Nephron (organoid): Measurements from ENCODE around the gene MAZ.

Experiments used
- H3K27ac Mint-ChIP-seq, 3 experiments: 2 replicates each; pipeline ENCODE4 v1.8.0; 2020; ENCODE audit warnings: mixed read lengths in 3 of 3, mild to moderate bottlenecking in 2 of 3, moderate library complexity in 1 of 3
- H3K27me3 Mint-ChIP-seq: 2 replicates; pipeline ENCODE4 v1.8.0; 2021; ENCODE audit warnings: low read depth, mild to moderate bottlenecking, moderate library complexity, mixed read lengths
- H3K36me3 Mint-ChIP-seq: 2 replicates; pipeline ENCODE4 v1.8.0; 2020; ENCODE audit warnings: low read depth, mixed read lengths
- H3K4me1 Mint-ChIP-seq: 2 replicates; pipeline ENCODE4 v1.8.0; 2020; ENCODE audit warnings: mixed read lengths
- H3K4me3 Mint-ChIP-seq, 3 experiments: 2 replicates each; pipeline ENCODE4 v1.8.0; 2020; ENCODE audit warnings: mild to moderate bottlenecking in 3 of 3, mixed read lengths in 3 of 3, moderate library complexity in 2 of 3
- H3K9me3 Mint-ChIP-seq: 2 replicates; pipeline ENCODE4 v1.8.0; 2020; ENCODE audit warnings: mixed read lengths
- CTCF ChIP-seq, 3 experiments: fragments of 200-600 bp; sonication (generic); IDR thresholded peaks; one replicate each; pipeline ENCODE4 v1.5.0; 2021; ENCODE audit warnings: antibody characterized with exemption in 3 of 3; ENCODE audit not compliant: unreplicated experiment in 3 of 3

Gene MAZ

GRCh38 chr16:29843931-29844330 lies 37.6 kb downstream of the MAZ start:
- Mint-ChIP-seq H3K9me3 (no peaks in the 10 kb centered on the region), H3K4me1 (no peaks in the 10 kb centered on the region), H3K4me3 (no peak overlapping the region), H3K27ac (no peak overlapping the region), H3K36me3 (no peaks in the 10 kb centered on the region), H3K27me3 (peaks cover 4% of the 10 kb centered on the region)
- TF ChIP-seq CTCF (IDR thresholded peaks at IDR 0.05; ENCODE audit: unreplicated experiment in 3 of 3) = no peak

GRCh38 chr16:29844575-29845331 lies 38.4 kb downstream of the MAZ start:
- Mint-ChIP-seq H3K36me3 (no peaks in the 10 kb centered on the region), H3K27me3 (peaks cover 4% of the 10 kb centered on the region), H3K9me3 (no peaks in the 10 kb centered on the region), H3K4me1 (peaks cover 5% of the 10 kb centered on the region), H3K27ac (peak overlapping the region in 1 of 3 experiments; percentile 4), H3K4me3 (no peak overlapping the region)
- TF ChIP-seq CTCF (IDR thresholded peaks at IDR 0.05; ENCODE audit: unreplicated experiment in 3 of 3) = no peak

GRCh38 chr16:29845656-29846055 lies 39.3 kb downstream of the MAZ start:
- H3K36me3 Mint-ChIP-seq = no peaks in the 10 kb centered on the region
- no peak overlapping the region for H3K4me3 Mint-ChIP-seq
- no peak for TF ChIP-seq CTCF (IDR thresholded peaks at IDR 0.05; ENCODE audit: unreplicated experiment in 3 of 3)

GRCh38 chr16:29848420-29849297 lies 42.3 kb downstream of the MAZ start:
- no peak overlapping the region for H3K4me3 Mint-ChIP-seq
- H3K27ac Mint-ChIP-seq = peak overlapping the region in 1 of 3 experiments; percentile 83
- H3K9me3 Mint-ChIP-seq = no peaks in the 10 kb centered on the region
- peak; percentile 55 to 62 (median 59) for TF ChIP-seq CTCF (IDR thresholded peaks at IDR 0.05; ENCODE audit: unreplicated experiment in 3 of 3)
- H3K36me3 Mint-ChIP-seq = no peaks in the 10 kb centered on the region
- H3K27me3 Mint-ChIP-seq = no peaks in the 10 kb centered on the region
- peaks cover 5% of the 10 kb centered on the region for H3K4me1 Mint-ChIP-seq

More at GRCh38 chr16:29845656-29846055, 39.3 kb downstream of the MAZ start:
- no peaks in the 10 kb centered on the region for H3K27me3 Mint-ChIP-seq
- H3K9me3 Mint-ChIP-seq = no peaks in the 10 kb centered on the region
- peaks cover 5% of the 10 kb centered on the region for H3K4me1 Mint-ChIP-seq
- H3K27ac Mint-ChIP-seq = peak overlapping the region in 1 of 3 experiments; percentile 4

GRCh38 chr16:29849505-29849904 lies 43.2 kb downstream of the MAZ start:
- no peak for TF ChIP-seq CTCF (IDR thresholded peaks at IDR 0.05; ENCODE audit: unreplicated experiment in 3 of 3)
- H3K27me3 Mint-ChIP-seq = no peaks in the 10 kb centered on the region
- H3K4me3 Mint-ChIP-seq = no peak overlapping the region
- peaks cover 5% of the 10 kb centered on the region for H3K4me1 Mint-ChIP-seq
- H3K9me3 Mint-ChIP-seq = no peaks in the 10 kb centered on the region
- H3K36me3 Mint-ChIP-seq = no peaks in the 10 kb centered on the region
- H3K27ac Mint-ChIP-seq = peak overlapping the region; percentile 11 to 83 (median 31)
